ENCODE measurements around the gene ANXA6. TPM values are rescaled to one million over a fixed set of nuclear protein-coding genes. Genes with fewer than 3 reads are reported as not detected.
A peak's percentile ranks its signal among the peaks of the same experiment; 100 is the strongest.

The ANXA6 gene
- total RNA-seq, 1 donor from 2014 or later = 143 TPM

- no peak for ATAC-seq
- no peak overlapping the region for H3K4me3 ChIP-seq
- H3K4me1 ChIP-seq = peaks cover 9% of the 10 kb centered on the region
- H3K9me3 ChIP-seq = no peaks in the 10 kb centered on the region
- no peaks in the 10 kb centered on the region for H3K27me3 ChIP-seq
- DNase-seq = no peak
- intact Hi-C loops (cut with DNase I) = loop anchor here (10.0 kb wide), 1 partner anchor 114 kb away; no protein-coding TSS in a partner anchor
- no peak for TF ChIP-seq CTCF (IDR thresholded peaks at IDR 0.05)
- peak overlapping the region; percentile 26 for H3K27ac ChIP-seq
- peaks cover 90% of the 10 kb centered on the region for H3K36me3 ChIP-seq
Measured at GRCh38 chr5:151121095-151121494, 36.5 kb downstream of the ANXA6 start.

GRCh38 chr5:151118913-151119575 lies 38.5 kb downstream of the ANXA6 start:
- Histone ChIP-seq H3K27ac (peak overlapping the region; percentile 47), H3K36me3 (peaks cover 77% of the 10 kb centered on the region), H3K4me1 (no peaks in the 10 kb centered on the region), H3K27me3 (no peaks in the 10 kb centered on the region), H3K9me3 (no peaks in the 10 kb centered on the region), H3K4me3 (no peak overlapping the region)
- intact Hi-C loops (cut with DNase I) = loop anchor here (5.0 kb wide), 2 partner anchors 67 to 117 kb away; no protein-coding TSS in a partner anchor
- ATAC-seq (no peak), DNase-seq (no peak)
- TF ChIP-seq CTCF (IDR thresholded peaks at IDR 0.05) = no peak

- Histone ChIP-seq H3K4me3 (no peak overlapping the region), H3K27me3 (no peaks in the 10 kb centered on the region), H3K36me3 (peaks cover 72% of the 10 kb centered on the region), H3K9me3 (no peaks in the 10 kb centered on the region), H3K27ac (no peak overlapping the region), H3K4me1 (no peaks in the 10 kb centered on the region)
- intact Hi-C loops (cut with DNase I) = loop anchor here (5.0 kb wide), 2 partner anchors 63 to 113 kb away; no protein-coding TSS in a partner anchor
- peak; percentile 93 for TF ChIP-seq CTCF (IDR thresholded peaks at IDR 0.05)
- ATAC-seq = peak; percentile 93
- DNase-seq = peak; percentile 87
Measured at GRCh38 chr5:151115272-151115905, 42.2 kb downstream of the ANXA6 start.

- Histone ChIP-seq H3K4me1 (peaks cover 1% of the 10 kb centered on the region), H3K36me3 (peaks cover 70% of the 10 kb centered on the region), H3K9me3 (no peaks in the 10 kb centered on the region), H3K4me3 (no peak overlapping the region), H3K27me3 (no peaks in the 10 kb centered on the region), H3K27ac (no peak overlapping the region)
- ATAC-seq (no peak), DNase-seq (no peak)
- intact Hi-C loops (cut with DNase I) = no loop called here
- TF ChIP-seq CTCF (IDR thresholded peaks at IDR 0.05) = no peak
Measured at GRCh38 chr5:151113651-151114050, 43.9 kb downstream of the ANXA6 start.

- ATAC-seq = no peak
- TF ChIP-seq CTCF (IDR thresholded peaks at IDR 0.05) = no peak
- DNase-seq = no peak
- no peaks in the 10 kb centered on the region for H3K9me3 ChIP-seq
- H3K4me1 ChIP-seq = peaks cover 9% of the 10 kb centered on the region
- H3K27ac ChIP-seq = no peak overlapping the region
- H3K4me3 ChIP-seq = no peak overlapping the region
- intact Hi-C loops (cut with DNase I) = no loop called here
- peaks cover 69% of the 10 kb centered on the region for H3K36me3 ChIP-seq
- no peaks in the 10 kb centered on the region for H3K27me3 ChIP-seq
Measured at GRCh38 chr5:151110992-151111391, 46.6 kb downstream of the ANXA6 start.
